ENCODE measurements around the gene KCNJ1. TPM values are rescaled to one million over a fixed set of nuclear protein-coding genes. Genes with fewer than 3 reads are reported as not detected.

Gene KCNJ1
- total RNA-seq, 2 experiments from 2014 or later: 0.06 to 0.11 TPM

GRCh38 chr11:128807909-128808308, 59.2 kb downstream of the KCNJ1 start:
- Histone ChIP-seq H3K4me3 (ENCODE audit: low read depth, low read length, poor library complexity, severe bottlenecking) (no peak overlapping the region), H3K27ac (ENCODE audit: low read depth, low read length, poor library complexity, severe bottlenecking) (no peak overlapping the region), H3K9me2 (ENCODE audit: insufficient read depth, low read length) (no peaks in the 10 kb centered on the region), H3K79me2 (ENCODE audit: insufficient read depth, low read depth, low read length) (no peaks in the 10 kb centered on the region), H2AFZ (ENCODE audit: low read length) (no peak overlapping the region), H3K4me1 (ENCODE audit: insufficient read depth, low read length, poor library complexity, severe bottlenecking) (no peaks in the 10 kb centered on the region), H3K9me3 (ENCODE audit: low read length) (no peaks in the 10 kb centered on the region), H4K20me1 (ENCODE audit: insufficient read depth, low read length) (no peaks in the 10 kb centered on the region), H3K36me3 (ENCODE audit: insufficient read depth, low read length) (peaks cover 83% of the 10 kb centered on the region), H3K4me2 (ENCODE audit: low read length) (no peak overlapping the region)
- ChIA-PET CTCF (ENCODE audit: unreplicated experiment) (no interaction called here), POLR2A (no interaction called here)
- no TSS peak for BruUV-seq (replicated peaks)
- DNase-seq (ENCODE audit: low spot score): no peak
- TF ChIP-seq CTCF (conservative IDR thresholded peaks at IDR 0.05; ENCODE audit: low read length) (no peak), EZH2phosphoT487 (IDR thresholded peaks at IDR 0.05; ENCODE audit: borderline replicate concordance, low read depth, low read length) (no peak)
- intact Hi-C loops (cut with micrococcal nuclease; ENCODE audit: unreplicated experiment): no loop called here

GRCh38 chr11:128806506-128807261, 60.4 kb downstream of the KCNJ1 start:
- Histone ChIP-seq H3K4me1 (ENCODE audit: insufficient read depth, low read length, poor library complexity, severe bottlenecking) (no peaks in the 10 kb centered on the region), H3K4me2 (ENCODE audit: low read length) (no peak overlapping the region), H3K4me3 (ENCODE audit: low read depth, low read length, poor library complexity, severe bottlenecking) (no peak overlapping the region), H4K20me1 (ENCODE audit: insufficient read depth, low read length) (no peaks in the 10 kb centered on the region), H3K79me2 (ENCODE audit: insufficient read depth, low read depth, low read length) (no peaks in the 10 kb centered on the region), H3K9me2 (ENCODE audit: insufficient read depth, low read length) (no peaks in the 10 kb centered on the region), H3K36me3 (ENCODE audit: insufficient read depth, low read length) (peaks cover 72% of the 10 kb centered on the region), H2AFZ (ENCODE audit: low read length) (no peak overlapping the region), H3K9me3 (ENCODE audit: low read length) (no peaks in the 10 kb centered on the region), H3K27ac (ENCODE audit: low read depth, low read length, poor library complexity, severe bottlenecking) (no peak overlapping the region)
- intact Hi-C loops (cut with micrococcal nuclease; ENCODE audit: unreplicated experiment): no loop called here
- DNase-seq (ENCODE audit: low spot score): no peak
- CTCF ChIA-PET (ENCODE audit: unreplicated experiment): no interaction called here
- POLR2A ChIA-PET: no interaction called here
- TF ChIP-seq CTCF (conservative IDR thresholded peaks at IDR 0.05; ENCODE audit: low read length) (no peak), EZH2phosphoT487 (IDR thresholded peaks at IDR 0.05; ENCODE audit: borderline replicate concordance, low read depth, low read length) (no peak)
- BruUV-seq (replicated peaks): no TSS peak

- H2AFZ ChIP-seq (ENCODE audit: low read length): no peak overlapping the region
- H4K20me1 ChIP-seq (ENCODE audit: insufficient read depth, low read length): no peaks in the 10 kb centered on the region
- H3K4me2 ChIP-seq (ENCODE audit: low read length): no peak overlapping the region
- ChIA-PET CTCF (ENCODE audit: unreplicated experiment) (no interaction called here), POLR2A (no interaction called here)
- no peaks in the 10 kb centered on the region for H3K4me1 ChIP-seq (ENCODE audit: insufficient read depth, low read length, poor library complexity, severe bottlenecking)
- no peak overlapping the region for H3K27ac ChIP-seq (ENCODE audit: low read depth, low read length, poor library complexity, severe bottlenecking)
- no peaks in the 10 kb centered on the region for H3K9me3 ChIP-seq (ENCODE audit: low read length)
- H3K79me2 ChIP-seq (ENCODE audit: insufficient read depth, low read depth, low read length): no peaks in the 10 kb centered on the region
- BruUV-seq (replicated peaks): no TSS peak
- TF ChIP-seq CTCF (conservative IDR thresholded peaks at IDR 0.05; ENCODE audit: low read length): no peak
- TF ChIP-seq EZH2phosphoT487 (IDR thresholded peaks at IDR 0.05; ENCODE audit: borderline replicate concordance, low read depth, low read length): no peak
- no peak for DNase-seq (ENCODE audit: low spot score)
- intact Hi-C loops (cut with micrococcal nuclease; ENCODE audit: unreplicated experiment): no loop called here
- H3K36me3 ChIP-seq (ENCODE audit: insufficient read depth, low read length): peaks cover 64% of the 10 kb centered on the region
- H3K4me3 ChIP-seq (ENCODE audit: low read depth, low read length, poor library complexity, severe bottlenecking): no peak overlapping the region
- H3K9me2 ChIP-seq (ENCODE audit: insufficient read depth, low read length): no peaks in the 10 kb centered on the region
Measured at GRCh38 chr11:128804481-128804880, 62.6 kb downstream of the KCNJ1 start.
